GM21381 (cell line): ENCODE results near the gene SDSL.

ENCODE experiments used
- ATAC-seq: cut with Tn5 transposase; IDR thresholded peaks from one replicate; pipeline ENCODE4 v1.9.1; 2021; ENCODE audit warnings: mild to moderate bottlenecking, moderate library complexity; ENCODE audit not compliant: unreplicated experiment

The SDSL gene

GRCh38 chr12:113422030-113422885 is at the start of gene SDSL:
SDSL (plus strand) TSS chr12:113422380; CDS start chr12:113427983, 5,603 bp downstream.
- peak; percentile 91 for ATAC-seq

- ATAC-seq: no peak
Observed at GRCh38 chr12:113373440-113373839, 48.7 kb upstream of the SDSL start.

- no peak for ATAC-seq
Observed at GRCh38 chr12:113373969-113374368, 48.2 kb upstream of the SDSL start.

- no peak for ATAC-seq
Observed at GRCh38 chr12:113374823-113375428, 47.3 kb upstream of the SDSL start.

- ATAC-seq: no peak
Observed at GRCh38 chr12:113378291-113378690, 43.9 kb upstream of the SDSL start.

GRCh38 chr12:113381220-113381619 is 41.0 kb upstream of the SDSL start:
- no peak for ATAC-seq

- ATAC-seq: no peak
Observed at GRCh38 chr12:113382206-113382605, 40.0 kb upstream of the SDSL start.

- ATAC-seq: no peak
Observed at GRCh38 chr12:113384778-113385177, 37.4 kb upstream of the SDSL start.

GRCh38 chr12:113385282-113385882 is 36.8 kb upstream of the SDSL start:
- ATAC-seq: no peak

- no peak for ATAC-seq
Observed at GRCh38 chr12:113386866-113387566, 35.2 kb upstream of the SDSL start.

- ATAC-seq: no peak
Observed at GRCh38 chr12:113387631-113388030, 34.5 kb upstream of the SDSL start.

GRCh38 chr12:113388351-113388750 is 33.8 kb upstream of the SDSL start:
- ATAC-seq: no peak

- no peak for ATAC-seq
Observed at GRCh38 chr12:113390064-113391043, 31.8 kb upstream of the SDSL start.

GRCh38 chr12:113391145-113391544 is 31.0 kb upstream of the SDSL start:
- no peak for ATAC-seq

- ATAC-seq: no peak
Observed at GRCh38 chr12:113391650-113392337, 30.4 kb upstream of the SDSL start.

- no peak for ATAC-seq
Observed at GRCh38 chr12:113392520-113392919, 29.7 kb upstream of the SDSL start.

- no peak for ATAC-seq
Observed at GRCh38 chr12:113392988-113393579, 29.1 kb upstream of the SDSL start.

GRCh38 chr12:113393749-113394148 is 28.4 kb upstream of the SDSL start:
- no peak for ATAC-seq

GRCh38 chr12:113395119-113395518 is 27.1 kb upstream of the SDSL start:
- no peak for ATAC-seq
